IPS DF 6.9 (cell line): Measurements from ENCODE around the gene KCNE5.
"Not testable (repeated sequence)": the region's sequence is repeated elsewhere in the genome, so short reads cannot be mapped to it uniquely, and the experiment has no call there.

Source experiments
- DNase-seq: peaks from one replicate; pipeline ENCODE4 v3.0.0-alpha.2; 2013; ENCODE audit warnings: low read depth, low spot score
- H3K27ac ChIP-seq: one replicate; pipeline ENCODE4 v1.5.1; 2013; ENCODE audit warnings: low read length, control low read depth
- H3K27me3 ChIP-seq: 2 replicates; pipeline ENCODE4 v1.6.1; 2013; ENCODE audit warnings: mild to moderate bottlenecking, low read length; ENCODE audit not compliant: control insufficient read depth, insufficient read depth
- H3K36me3 ChIP-seq: 2 replicates; pipeline ENCODE4 v1.6.1; 2013; ENCODE audit warnings: low read length; ENCODE audit not compliant: control insufficient read depth, insufficient read depth
- H3K4me1 ChIP-seq: 2 replicates; pipeline ENCODE4 v1.6.1; 2013; ENCODE audit warnings: low read length; ENCODE audit not compliant: control insufficient read depth, insufficient read depth
- H3K4me3 ChIP-seq: 2 replicates; pipeline ENCODE4 v1.5.1; 2013; ENCODE audit warnings: mild to moderate bottlenecking, low read length
- H3K9me3 ChIP-seq: 2 replicates; pipeline ENCODE4 v1.6.1; 2013; ENCODE audit warnings: low read length, inconsistent platforms; ENCODE audit not compliant: control insufficient read depth, insufficient read depth
- WGBS: extraction: QIAGEN DNeasy Blood & Tissue Kit; methylation state at CpG from one replicate; pipeline ENCODE4 v1.1.7; 2013; ENCODE audit warnings: mixed read lengths, missing lambda C conversion rate; ENCODE audit not compliant: insufficient read length, insufficient coverage; 5-methylcytosine and 5-hydroxymethylcytosine counted together

The KCNE5 gene

GRCh38 chrX:109624641-109625616 lies at the start of gene KCNE5:
TSS of gene KCNE5 (minus strand) at chrX:109625172. CDS start at chrX:109625020, 152 bp downstream.
- no peaks in the 10 kb centered on the region for H3K36me3 ChIP-seq
- no peak within 1 kb of the TSS; the same call in 1 of the 2 replicates for H3K4me3 ChIP-seq
- no peak for DNase-seq
- no peak within 1 kb of the TSS for H3K27ac ChIP-seq
- WGBS = no CpG with 5 or more reads among the region's 79 CpGs
- H3K9me3 ChIP-seq = no peaks in the 10 kb centered on the region
- H3K27me3 ChIP-seq = no peaks in the 10 kb centered on the region
- no peaks in the 10 kb centered on the region for H3K4me1 ChIP-seq

GRCh38 chrX:109672239-109672638 lies 47.3 kb upstream of the KCNE5 start:
- DNase-seq = no peak
- Histone ChIP-seq H3K4me1 (no peaks in the 10 kb centered on the region), H3K4me3 (no peak overlapping the region), H3K27ac (no peak overlapping the region), H3K36me3 (no peaks in the 10 kb centered on the region), H3K27me3 (no peaks in the 10 kb centered on the region), H3K9me3 (no peaks in the 10 kb centered on the region)

GRCh38 chrX:109671170-109671569 lies 46.2 kb upstream of the KCNE5 start:
- H3K9me3 ChIP-seq, DNase-seq, H3K4me3 ChIP-seq, H3K36me3 ChIP-seq, H3K27me3 ChIP-seq, H3K27ac ChIP-seq, H3K4me1 ChIP-seq: not testable (repeated sequence)
- WGBS = no CpG with 5 or more reads among the region's 29 CpGs

GRCh38 chrX:109667986-109668385 lies 43.0 kb upstream of the KCNE5 start:
- DNase-seq = no peak
- Histone ChIP-seq H3K27ac (no peak overlapping the region), H3K4me3 (no peak overlapping the region), H3K4me1 (no peaks in the 10 kb centered on the region), H3K9me3 (no peaks in the 10 kb centered on the region), H3K27me3 (no peaks in the 10 kb centered on the region), H3K36me3 (no peaks in the 10 kb centered on the region)
- WGBS = no CpG with 5 or more reads among the region's 5 CpGs

- H3K36me3 ChIP-seq = peaks cover 2% of the 10 kb centered on the region; the same call in 1 of the 2 replicates
- H3K9me3 ChIP-seq = no peaks in the 10 kb centered on the region
- no peak for DNase-seq
- no peak overlapping the region for H3K27ac ChIP-seq
- no CpG with 5 or more reads among the region's 2 CpGs for WGBS
- H3K27me3 ChIP-seq = no peaks in the 10 kb centered on the region
- no peaks in the 10 kb centered on the region for H3K4me1 ChIP-seq
- no peak overlapping the region for H3K4me3 ChIP-seq
These were observed 35.6 kb upstream of the KCNE5 start for GRCh38 chrX:109660435-109661143.

GRCh38 chrX:109658391-109658790 lies 33.4 kb upstream of the KCNE5 start:
- no CpG with 5 or more reads among the region's 1 CpG for WGBS
- H3K27me3 ChIP-seq = no peaks in the 10 kb centered on the region
- no peak overlapping the region for H3K27ac ChIP-seq
- H3K36me3 ChIP-seq = peaks cover 2% of the 10 kb centered on the region; the same call in 1 of the 2 replicates
- no peak overlapping the region for H3K4me3 ChIP-seq
- no peak for DNase-seq
- no peaks in the 10 kb centered on the region for H3K4me1 ChIP-seq
- H3K9me3 ChIP-seq = no peaks in the 10 kb centered on the region

GRCh38 chrX:109657364-109657763 lies 32.4 kb upstream of the KCNE5 start:
- not testable (repeated sequence) for DNase-seq, H3K27me3 ChIP-seq, H3K36me3 ChIP-seq, H3K4me1 ChIP-seq, H3K27ac ChIP-seq, H3K9me3 ChIP-seq, H3K4me3 ChIP-seq
- WGBS = no CpG with 5 or more reads among the region's 4 CpGs

- Histone ChIP-seq H3K4me3 (no peak overlapping the region), H3K36me3 (no peaks in the 10 kb centered on the region), H3K9me3 (no peaks in the 10 kb centered on the region), H3K27ac (no peak overlapping the region), H3K27me3 (no peaks in the 10 kb centered on the region), H3K4me1 (no peaks in the 10 kb centered on the region)
- no CpG with 5 or more reads among the region's 4 CpGs for WGBS
- no peak for DNase-seq
These were observed 31.8 kb upstream of the KCNE5 start for GRCh38 chrX:109656774-109657173.

GRCh38 chrX:109655502-109656201 lies 30.7 kb upstream of the KCNE5 start:
- no CpG with 5 or more reads among the region's 4 CpGs for WGBS
- Histone ChIP-seq H3K36me3 (no peaks in the 10 kb centered on the region), H3K9me3 (no peaks in the 10 kb centered on the region), H3K27me3 (no peaks in the 10 kb centered on the region), H3K27ac (no peak overlapping the region), H3K4me3 (no peak overlapping the region), H3K4me1 (no peaks in the 10 kb centered on the region)
- no peak for DNase-seq

GRCh38 chrX:109654516-109655109 lies 29.6 kb upstream of the KCNE5 start:
- Histone ChIP-seq H3K27me3 (no peaks in the 10 kb centered on the region), H3K9me3 (no peaks in the 10 kb centered on the region), H3K27ac (no peak overlapping the region), H3K36me3 (no peaks in the 10 kb centered on the region), H3K4me1 (no peaks in the 10 kb centered on the region), H3K4me3 (no peak overlapping the region)
- no peak for DNase-seq
- no CpG with 5 or more reads among the region's 5 CpGs for WGBS
